Epithelial cell of proximal tubule (primary cell): ENCODE data around the gene NES. TPM values are rescaled to one million over a fixed set of nuclear protein-coding genes. Genes with fewer than 3 reads are reported as not detected.
"Not testable (repeated sequence)": the region's sequence is repeated elsewhere in the genome, so short reads cannot be mapped to it uniquely, and the experiment has no call there.

Source experiments
- DNase-seq: peaks from one replicate; pipeline ENCODE4 v3.0.0-alpha.2; 2011; ENCODE audit warnings: low read depth
- H3K4me3 ChIP-seq: 2 replicates; pipeline ENCODE4 v1.5.1; 2011; ENCODE audit warnings: low read depth, mild to moderate bottlenecking, low read length
- CTCF ChIP-seq: conservative IDR thresholded peaks from 2 replicates; pipeline ENCODE4 v1.5.1; 2012; ENCODE audit warnings: low read depth, mild to moderate bottlenecking, low read length
- total RNA-seq: library from RNA; depleted of rRNA; stranded (reverse); fragments of >200 nt; gene quantifications from 2 replicates; pipeline ENCODE4 v1.2.3, GENCODE V29; 2015

Gene NES
- total RNA-seq, 1 donor from 2014 or later = 70.2 TPM

GRCh38 chr1:156638189-156638985, 38.8 kb downstream of the NES start:
- no peak overlapping the region for H3K4me3 ChIP-seq
- TF ChIP-seq CTCF = no peak
- DNase-seq = no peak

GRCh38 chr1:156632355-156632754, 44.9 kb downstream of the NES start:
- H3K4me3 ChIP-seq = no peak overlapping the region
- DNase-seq = no peak
- no peak for TF ChIP-seq CTCF

DNA sequence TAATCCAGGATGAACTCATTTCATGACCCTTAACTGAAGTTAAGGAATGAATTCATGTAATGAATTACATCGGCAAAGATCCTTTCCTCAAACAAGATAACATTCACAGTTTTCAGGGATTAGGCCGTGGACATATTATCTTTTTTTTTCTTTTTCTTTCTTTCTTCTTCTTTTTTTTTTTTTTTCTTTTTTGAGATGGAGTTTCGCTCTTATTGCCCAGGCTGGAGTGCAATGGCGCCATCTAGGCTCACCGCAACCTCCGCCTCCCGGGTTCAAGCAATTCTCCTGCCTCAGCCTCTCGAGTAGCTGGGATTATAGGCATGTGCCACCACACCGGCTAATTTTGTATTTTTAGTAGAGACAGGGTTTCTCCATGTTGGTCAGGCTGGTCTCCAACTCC, 46.1 kb downstream of the NES start:
- H3K4me3 ChIP-seq, DNase-seq: not testable (repeated sequence)

DNA sequence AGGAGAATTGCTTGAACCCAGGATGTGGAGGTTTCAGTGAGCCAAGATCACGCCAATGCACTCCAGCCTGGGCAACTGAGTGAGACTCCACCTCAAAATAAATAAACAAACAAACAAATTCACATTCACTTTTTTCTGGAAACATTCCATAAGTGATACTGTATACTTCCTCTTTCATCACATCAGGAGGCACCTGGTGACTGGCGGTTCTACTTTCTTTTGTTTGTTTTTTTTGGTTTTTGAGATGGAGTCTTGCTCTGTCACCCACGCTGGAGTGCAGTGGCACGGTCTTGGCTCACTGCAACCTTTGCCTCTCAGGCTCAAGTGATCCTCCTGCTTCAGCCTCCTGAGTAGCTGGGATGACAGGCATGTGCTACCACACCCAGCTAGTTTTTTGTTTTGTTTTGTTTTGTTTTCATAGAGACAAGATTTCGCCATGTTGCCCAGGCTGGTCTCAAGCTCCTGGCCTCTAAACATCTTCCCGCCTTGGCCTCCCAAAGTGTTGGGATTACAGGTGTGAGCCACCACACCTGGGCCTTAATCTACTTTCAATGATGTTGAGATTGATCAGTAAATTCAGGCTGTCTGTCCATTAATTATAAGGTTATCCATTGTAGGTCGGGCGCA, 47.3 kb downstream of the NES start:
- H3K4me3 ChIP-seq = no peak overlapping the region
- DNase-seq = no peak
- no peak for TF ChIP-seq CTCF

- H3K4me3 ChIP-seq = no peak overlapping the region
- no peak for DNase-seq
- TF ChIP-seq CTCF = peak; percentile 90
Measured at GRCh38 chr1:156627313-156627880, 49.8 kb downstream of the NES start.

- H3K4me3 ChIP-seq = no peak overlapping the region
- no peak for TF ChIP-seq CTCF
- DNase-seq = no peak
Measured at GRCh38 chr1:156626079-156626438, 51.1 kb downstream of the NES start.

GRCh38 chr1:156625436-156626078, 51.6 kb downstream of the NES start:
- TF ChIP-seq CTCF = peak; percentile 87
- no peak for DNase-seq
- no peak overlapping the region for H3K4me3 ChIP-seq
